BE2C (cell line): ENCODE data around the gene TRPM2.
"Not testable (repeated sequence)": the region's sequence is repeated elsewhere in the genome, so short reads cannot be mapped to it uniquely, and the experiment has no call there.

ENCODE experiments used
- DNase-seq: peaks from one replicate; pipeline ENCODE4 v3.0.0-alpha.2; 2020
- H3K27me3 ChIP-seq: fragments of 250-450 bp; sonication (Bioruptor Pico); 2 replicates; pipeline ENCODE4 v1.5.1; 2020; ENCODE audit warnings: mild to moderate bottlenecking
- H3K36me3 ChIP-seq: fragments of 250-450 bp; sonication (Bioruptor Pico); 2 replicates; pipeline ENCODE4 v1.5.1; 2020; ENCODE audit warnings: mild to moderate bottlenecking
- H3K4me1 ChIP-seq: fragments of 250-450 bp; sonication (Bioruptor Pico); 2 replicates; pipeline ENCODE4 v1.5.1; 2020
- H3K4me3 ChIP-seq: 2 replicates; pipeline ENCODE4 v1.5.1; 2011; ENCODE audit warnings: low read depth, low read length
- H3K9me3 ChIP-seq: fragments of 250-450 bp; sonication (Bioruptor Pico); 2 replicates; pipeline ENCODE4 v1.5.1; 2020
- CTCF ChIP-seq: IDR thresholded peaks from 2 replicates; pipeline ENCODE4 v1.5.1; 2012; ENCODE audit warnings: mild to moderate bottlenecking, low read depth, low read length

The TRPM2 gene

GRCh38 chr21:44391345-44392091 is 38.1 kb downstream of the TRPM2 start:
- TF ChIP-seq CTCF = no peak
- Histone ChIP-seq H3K27me3 (no peaks in the 10 kb centered on the region; the same call in 1 of the 2 replicates), H3K4me1 (no peaks in the 10 kb centered on the region), H3K36me3 (no peaks in the 10 kb centered on the region), H3K4me3 (no peak overlapping the region), H3K9me3 (no peaks in the 10 kb centered on the region; the same call in 1 of the 2 replicates)
- DNase-seq = no peak

- no peak for TF ChIP-seq CTCF
- no peak for DNase-seq
- Histone ChIP-seq H3K4me3 (no peak overlapping the region), H3K9me3 (no peaks in the 10 kb centered on the region; the same call in 1 of the 2 replicates), H3K36me3 (no peaks in the 10 kb centered on the region), H3K4me1 (no peaks in the 10 kb centered on the region), H3K27me3 (no peaks in the 10 kb centered on the region; the same call in 1 of the 2 replicates)
Measured at GRCh38 chr21:44392185-44392584, 38.8 kb downstream of the TRPM2 start.

- no peaks in the 10 kb centered on the region; the same call in 1 of the 2 replicates for H3K9me3 ChIP-seq
- DNase-seq = no peak
- H3K27me3 ChIP-seq = no peaks in the 10 kb centered on the region; the same call in 1 of the 2 replicates
- no peaks in the 10 kb centered on the region for H3K36me3 ChIP-seq
- no peaks in the 10 kb centered on the region for H3K4me1 ChIP-seq
- H3K4me3 ChIP-seq = no peak overlapping the region
- TF ChIP-seq CTCF = no peak
Measured at GRCh38 chr21:44392916-44393315, 39.5 kb downstream of the TRPM2 start.

DNA sequence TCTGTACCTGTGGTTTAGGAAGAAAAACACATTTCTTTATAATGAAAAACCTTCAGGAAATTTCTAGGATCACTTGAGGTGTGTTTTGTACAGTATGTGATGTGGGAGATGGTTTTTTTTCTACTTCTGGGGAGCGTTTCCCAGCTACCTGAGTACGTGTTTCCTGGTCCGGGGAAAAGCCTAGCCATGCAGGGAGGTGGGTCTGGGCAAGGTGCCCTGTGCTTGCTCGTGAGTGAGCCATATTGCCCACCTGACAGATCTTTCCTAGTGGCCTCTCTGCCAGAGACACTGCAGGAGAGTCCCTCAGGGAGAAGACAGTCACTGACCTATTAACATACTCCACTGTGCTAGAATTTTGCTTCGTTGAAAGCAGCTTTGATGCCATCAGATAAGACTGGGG is 41.3 kb downstream of the TRPM2 start:
- Histone ChIP-seq H3K9me3 (no peaks in the 10 kb centered on the region; the same call in 1 of the 2 replicates), H3K36me3 (no peaks in the 10 kb centered on the region), H3K4me3 (no peak overlapping the region), H3K27me3 (no peaks in the 10 kb centered on the region; the same call in 1 of the 2 replicates), H3K4me1 (no peaks in the 10 kb centered on the region)
- no peak for DNase-seq
- no peak for TF ChIP-seq CTCF

DNA sequence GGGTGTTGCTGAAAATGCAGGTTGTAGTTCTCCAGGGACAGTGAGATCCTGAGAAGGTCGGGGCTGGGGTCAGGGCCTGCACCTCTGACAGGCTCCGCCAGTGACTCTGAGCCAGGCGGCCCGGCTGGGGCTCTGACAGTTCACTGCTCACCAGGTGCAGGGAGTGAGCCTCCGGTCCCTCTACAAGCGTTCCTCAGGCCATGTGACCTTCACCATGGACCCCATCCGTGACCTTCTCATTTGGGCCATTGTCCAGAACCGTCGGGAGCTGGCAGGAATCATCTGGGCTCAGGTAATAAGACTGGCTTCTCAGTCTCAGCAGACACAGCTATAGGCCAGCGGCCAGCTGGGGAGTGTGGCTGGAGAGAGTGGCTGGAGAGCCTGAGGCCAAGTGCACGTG is 41.8 kb downstream of the TRPM2 start:
- H3K9me3 ChIP-seq = no peaks in the 10 kb centered on the region; the same call in 1 of the 2 replicates
- H3K27me3 ChIP-seq = no peaks in the 10 kb centered on the region; the same call in 1 of the 2 replicates
- H3K4me1 ChIP-seq = no peaks in the 10 kb centered on the region
- no peak overlapping the region for H3K4me3 ChIP-seq
- TF ChIP-seq CTCF = no peak
- H3K36me3 ChIP-seq = no peaks in the 10 kb centered on the region
- DNase-seq = no peak

DNA sequence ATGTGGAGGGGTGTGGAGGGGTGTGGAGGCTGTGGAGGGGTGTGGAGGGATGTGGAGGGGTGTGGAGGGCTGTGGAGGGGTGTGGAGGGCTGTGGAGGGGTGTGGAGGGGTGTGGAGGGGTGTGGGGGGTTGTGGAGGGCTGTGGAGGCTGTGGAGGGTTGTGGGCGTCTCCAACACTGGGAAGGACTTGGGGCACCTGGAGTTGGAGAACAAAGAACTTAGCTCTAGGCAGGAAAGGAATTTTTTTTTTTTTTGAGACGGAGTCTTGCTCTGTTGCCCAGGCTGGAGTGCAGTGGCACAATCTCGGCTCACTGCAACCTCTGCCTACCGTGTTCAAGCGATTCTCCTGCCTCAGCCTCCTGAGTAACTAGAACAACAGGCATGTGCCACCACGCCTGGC is 43.4 kb downstream of the TRPM2 start:
- not testable (repeated sequence) for H3K9me3 ChIP-seq, H3K36me3 ChIP-seq, H3K4me3 ChIP-seq, H3K27me3 ChIP-seq, H3K4me1 ChIP-seq, DNase-seq
